ENCODE measurements around the gene SLC44A3. TPM values are rescaled to one million over a fixed set of nuclear protein-coding genes. Genes with fewer than 3 reads are reported as not detected.

The SLC44A3 gene
- total and polyA plus RNA-seq, 7 experiments from 2014 or later: 0.24 to 1.0 TPM; not detected in 5

DNA sequence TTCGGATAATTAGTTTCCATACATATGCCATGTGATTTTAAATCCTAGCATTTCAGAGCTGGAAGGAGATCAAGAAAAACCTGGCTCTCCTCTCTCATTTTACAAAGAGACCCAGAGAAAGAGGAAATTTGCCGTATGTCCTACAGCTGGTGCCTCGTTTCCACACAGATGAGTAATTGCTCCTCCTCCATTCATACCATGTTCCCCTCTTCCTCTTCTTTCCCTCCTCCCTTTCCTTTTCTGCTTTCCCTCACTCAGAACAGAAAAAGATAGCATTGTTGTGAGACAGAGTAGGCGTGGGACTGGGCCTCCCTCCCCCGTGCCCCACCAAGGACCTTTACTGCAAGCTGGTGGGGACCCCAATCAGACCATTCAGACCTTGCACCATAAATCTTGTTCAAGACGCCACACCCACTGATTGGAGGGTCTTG, 13.7 kb upstream of the SLC44A3 start:
- Histone ChIP-seq H3K36me3 (ENCODE audit: control insufficient read depth in 2 of 3, insufficient read depth in 3 of 3, low read length in 3 of 3) (no peaks in the 10 kb centered on the region), H3K27ac (ENCODE audit: low read depth, low read length) (no peak overlapping the region), H3K4me1 (ENCODE audit: control insufficient read depth in 2 of 2, insufficient read depth in 2 of 2, low read length in 2 of 2) (no peaks in the 10 kb centered on the region), H3K9me3 (ENCODE audit: control insufficient read depth in 2 of 3, low read length in 3 of 3) (no peaks in the 10 kb centered on the region), H3K4me3 (ENCODE audit: low read length) (no peak overlapping the region), H3K27me3 (ENCODE audit: control insufficient read depth in 2 of 2, insufficient read depth in 2 of 2, low read length in 2 of 2) (no peaks in the 10 kb centered on the region)
- no peak for ATAC-seq
- peaks cover 0 to 19% (median 9%) of the 10 kb centered on the region in 5 donors for H3K27me3 Mint-ChIP-seq
- H3K9me3 Mint-ChIP-seq: no peaks in the 10 kb centered on the region
- CTCF ChIA-PET: interaction anchor here (0.6 to 3.1 kb wide), 7 partner anchors 9 to 762 kb away, joined by 3 to 12 read pairs (median 5); no protein-coding TSS in a partner anchor
- H3K4me3 Mint-ChIP-seq: no peak overlapping the region
- intact Hi-C loops (cut with micrococcal nuclease): loop anchor here (1.0 to 10.0 kb wide), 12 partner anchors 202 to 1177 kb away; partner anchors contain the start of gene GCLM (in 1 of the 2)
- H3K4me1 Mint-ChIP-seq: peaks cover 0 to 19% (median 5%) of the 10 kb centered on the region in 7 donors
- H3K36me3 Mint-ChIP-seq: no peaks in the 10 kb centered on the region
- POLR2A ChIA-PET: no interaction called here
- no peak overlapping the region for H3K27ac Mint-ChIP-seq
- DNase-seq: no peak

DNA sequence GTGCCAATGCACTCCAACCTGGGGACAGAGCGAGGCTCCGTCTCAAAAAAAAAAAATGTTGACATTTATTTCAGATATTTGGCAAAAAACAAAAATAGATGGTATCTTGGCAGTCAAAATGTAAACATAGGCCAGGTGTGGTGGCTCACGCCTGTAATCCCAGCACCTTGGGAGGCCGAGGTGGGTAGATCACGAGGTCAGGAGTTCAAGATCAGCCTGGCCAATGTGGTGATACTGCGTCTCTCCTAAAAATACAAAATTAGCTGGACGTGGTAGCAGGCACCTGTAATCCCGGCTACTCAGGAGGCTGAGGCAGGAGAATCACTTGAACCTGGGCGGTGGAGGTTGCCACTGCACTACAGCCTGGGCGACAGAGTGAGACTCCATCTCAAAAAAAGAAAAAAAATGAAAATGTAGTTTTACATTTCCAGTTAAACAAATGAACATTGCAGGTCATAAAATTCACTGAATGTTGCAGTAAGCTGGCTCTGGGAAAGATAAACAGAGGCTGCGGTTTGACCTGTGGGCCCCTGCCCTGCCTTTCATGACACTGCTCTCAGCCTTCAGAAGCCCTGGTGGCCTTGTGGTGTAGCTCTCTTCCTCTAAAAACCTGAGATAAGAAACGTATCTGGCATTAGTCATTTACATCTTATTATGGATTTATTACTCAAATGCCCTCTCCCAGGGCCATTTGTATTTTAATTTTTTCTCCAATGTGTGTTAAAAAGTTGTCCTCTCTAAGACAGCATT, 12.2 kb upstream of the SLC44A3 start:
- DNase-seq (no peak), ATAC-seq (peak; percentile 50)
- no peaks in the 10 kb centered on the region for H3K36me3 ChIP-seq (ENCODE audit: control insufficient read depth in 2 of 3, insufficient read depth in 3 of 3, low read length in 3 of 3)
- H3K4me1 Mint-ChIP-seq: peaks cover 0 to 14% (median 0%) of the 10 kb centered on the region in 7 donors
- peak overlapping the region in 2 of 10 donors; percentile 12 to 26 for H3K4me3 Mint-ChIP-seq
- no peaks in the 10 kb centered on the region for H3K4me1 ChIP-seq (ENCODE audit: control insufficient read depth in 2 of 2, insufficient read depth in 2 of 2, low read length in 2 of 2)
- ChIA-PET CTCF (interaction anchor here (0.7 to 3.1 kb wide), 4 partner anchors 233 to 1213 kb away, joined by 4 to 12 read pairs (median 6); no protein-coding TSS in a partner anchor), POLR2A (no interaction called here)
- peaks cover 0 to 5% (median 0%) of the 10 kb centered on the region in 5 donors for H3K36me3 Mint-ChIP-seq
- H3K9me3 ChIP-seq (ENCODE audit: control insufficient read depth in 2 of 3, low read length in 3 of 3): no peaks in the 10 kb centered on the region
- intact Hi-C loops (cut with micrococcal nuclease): loop anchor here (5.0 to 10.0 kb wide), 4 partner anchors 203 to 901 kb away; partner anchors contain the start of gene GCLM (in 1 of the 2)
- no peak overlapping the region for H3K27ac ChIP-seq (ENCODE audit: low read depth, low read length)
- H3K27me3 Mint-ChIP-seq: peaks cover 5 to 19% (median 9%) of the 10 kb centered on the region in 5 donors
- no peaks in the 10 kb centered on the region for H3K27me3 ChIP-seq (ENCODE audit: control insufficient read depth in 2 of 2, insufficient read depth in 2 of 2, low read length in 2 of 2)
- H3K4me3 ChIP-seq (ENCODE audit: low read length): no peak overlapping the region
- no peak overlapping the region for H3K27ac Mint-ChIP-seq
- H3K9me3 Mint-ChIP-seq: peaks cover 0 to 10% (median 4%) of the 10 kb centered on the region in 11 donors

DNA sequence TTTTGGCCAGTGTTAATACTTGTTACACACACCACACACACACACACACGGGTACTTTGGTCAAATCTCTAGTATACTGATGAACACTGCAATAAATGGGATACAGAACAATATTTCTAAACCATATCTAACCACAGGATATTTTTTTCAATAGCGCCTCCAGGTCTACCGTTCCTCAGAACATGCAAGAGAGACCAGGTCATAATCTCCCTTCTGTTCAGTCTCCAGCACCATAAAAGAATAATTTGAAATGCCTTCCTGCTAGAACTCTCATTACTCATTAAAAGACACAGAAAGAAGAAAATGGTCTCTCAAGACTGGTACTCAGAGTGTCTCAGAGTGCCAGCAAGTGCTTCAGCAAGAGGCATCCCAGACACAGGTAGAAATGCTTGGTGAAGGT, 11.5 kb upstream of the SLC44A3 start:
- H3K27ac Mint-ChIP-seq: no peak overlapping the region
- Histone ChIP-seq H3K27me3 (ENCODE audit: control insufficient read depth in 2 of 2, insufficient read depth in 2 of 2, low read length in 2 of 2) (no peaks in the 10 kb centered on the region), H3K9me3 (ENCODE audit: control insufficient read depth in 2 of 3, low read length in 3 of 3) (no peaks in the 10 kb centered on the region), H3K4me1 (ENCODE audit: control insufficient read depth in 2 of 2, insufficient read depth in 2 of 2, low read length in 2 of 2) (no peaks in the 10 kb centered on the region), H3K4me3 (ENCODE audit: low read length) (no peak overlapping the region), H3K36me3 (ENCODE audit: control insufficient read depth in 2 of 3, insufficient read depth in 3 of 3, low read length in 3 of 3) (no peaks in the 10 kb centered on the region), H3K27ac (ENCODE audit: low read depth, low read length) (no peak overlapping the region)
- ChIA-PET CTCF (no interaction called here), POLR2A (no interaction called here)
- intact Hi-C loops (cut with micrococcal nuclease): loop anchor here (5.0 to 10.0 kb wide), 4 partner anchors 204 to 901 kb away; partner anchors contain the start of gene GCLM (in 1 of the 2)
- H3K27me3 Mint-ChIP-seq: peaks cover 7 to 19% (median 11%) of the 10 kb centered on the region in 5 donors
- H3K4me1 Mint-ChIP-seq: peaks cover 0 to 14% (median 0%) of the 10 kb centered on the region in 7 donors
- peaks cover 0 to 17% (median 6%) of the 10 kb centered on the region in 11 donors for H3K9me3 Mint-ChIP-seq
- peaks cover 0 to 5% (median 0%) of the 10 kb centered on the region in 5 donors for H3K36me3 Mint-ChIP-seq
- ATAC-seq (no peak), DNase-seq (no peak)
- peak overlapping the region in 1 of 10 donors; percentile 3 for H3K4me3 Mint-ChIP-seq

DNA sequence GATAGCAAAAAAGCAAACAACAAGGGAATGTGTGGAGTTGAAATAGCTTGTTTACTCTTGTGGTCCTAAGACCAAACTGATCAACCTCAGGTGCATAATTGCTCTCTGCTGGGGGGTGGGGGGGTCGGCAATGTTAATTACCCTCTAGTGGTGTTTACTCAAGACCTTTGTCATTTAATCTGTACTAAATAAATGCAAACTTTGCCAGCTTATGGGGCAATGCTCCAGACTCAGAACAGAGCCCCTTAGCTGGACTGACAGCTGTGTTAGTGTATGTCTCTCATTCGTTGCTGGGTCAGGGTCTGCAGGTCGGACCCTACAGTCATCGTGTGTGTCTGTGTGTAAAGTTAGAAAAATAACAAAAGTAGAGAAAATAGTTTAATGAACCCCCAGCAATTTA, 7.2 kb upstream of the SLC44A3 start:
- CTCF ChIA-PET: interaction anchor here (0.7 kb wide), 1 partner anchor 20 kb away, joined by 3 read pairs; no protein-coding TSS in a partner anchor
- H3K36me3 Mint-ChIP-seq: peaks cover 0 to 5% (median 0%) of the 10 kb centered on the region in 5 donors
- H3K27ac ChIP-seq (ENCODE audit: low read depth, low read length): no peak overlapping the region
- H3K4me3 ChIP-seq (ENCODE audit: low read length): no peak overlapping the region
- H3K27ac Mint-ChIP-seq: no peak overlapping the region
- DNase-seq (no peak), ATAC-seq (no peak)
- H3K36me3 ChIP-seq (ENCODE audit: control insufficient read depth in 2 of 3, insufficient read depth in 3 of 3, low read length in 3 of 3): no peaks in the 10 kb centered on the region
- peaks cover 5 to 41% (median 39%) of the 10 kb centered on the region in 5 donors for H3K27me3 Mint-ChIP-seq
- H3K9me3 ChIP-seq (ENCODE audit: control insufficient read depth in 2 of 3, low read length in 3 of 3): no peaks in the 10 kb centered on the region
- no peaks in the 10 kb centered on the region for H3K4me1 ChIP-seq (ENCODE audit: control insufficient read depth in 2 of 2, insufficient read depth in 2 of 2, low read length in 2 of 2)
- H3K4me1 Mint-ChIP-seq: peaks cover 0 to 9% (median 0%) of the 10 kb centered on the region in 7 donors
- intact Hi-C loops (cut with micrococcal nuclease): no loop called here
- H3K27me3 ChIP-seq (ENCODE audit: control insufficient read depth in 2 of 2, insufficient read depth in 2 of 2, low read length in 2 of 2): peaks cover 0 to 3% of the 10 kb centered on the region in 2 donors
- peaks cover 0 to 31% (median 10%) of the 10 kb centered on the region in 11 donors for H3K9me3 Mint-ChIP-seq
- POLR2A ChIA-PET: no interaction called here
- H3K4me3 Mint-ChIP-seq: no peak overlapping the region

DNA sequence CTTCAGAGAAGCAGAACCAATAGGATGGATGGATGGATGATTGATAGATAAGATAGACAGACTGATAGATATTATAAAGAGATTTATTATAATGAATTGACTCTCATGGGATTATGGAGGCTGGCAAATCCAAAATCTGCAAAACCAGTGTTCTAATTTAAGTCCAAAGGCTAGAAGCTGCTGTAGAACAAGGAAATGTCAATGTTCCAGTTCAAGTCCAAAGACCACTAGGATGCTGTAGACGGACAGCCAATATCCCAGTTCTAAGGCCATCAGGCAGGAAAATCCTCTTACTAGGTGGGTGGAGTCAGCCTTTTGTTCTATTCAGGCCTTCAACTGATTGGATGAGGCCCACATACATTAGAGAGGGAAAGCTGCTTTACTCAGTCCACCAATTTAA, 4.1 kb upstream of the SLC44A3 start:
- Histone ChIP-seq H3K27ac (ENCODE audit: low read depth, low read length) (no peak overlapping the region), H3K27me3 (ENCODE audit: control insufficient read depth in 2 of 2, insufficient read depth in 2 of 2, low read length in 2 of 2) (peaks cover 0 to 3% of the 10 kb centered on the region in 2 donors), H3K9me3 (ENCODE audit: control insufficient read depth in 2 of 3, low read length in 3 of 3) (no peaks in the 10 kb centered on the region), H3K4me1 (ENCODE audit: control insufficient read depth in 2 of 2, insufficient read depth in 2 of 2, low read length in 2 of 2) (no peaks in the 10 kb centered on the region), H3K4me3 (ENCODE audit: low read length) (no peak overlapping the region), H3K36me3 (ENCODE audit: control insufficient read depth in 2 of 3, insufficient read depth in 3 of 3, low read length in 3 of 3) (no peaks in the 10 kb centered on the region)
- Mint-ChIP-seq H3K27me3 (peaks cover 26 to 59% (median 56%) of the 10 kb centered on the region in 5 donors), H3K4me1 (peaks cover 0 to 4% (median 0%) of the 10 kb centered on the region in 7 donors), H3K36me3 (peaks cover 0 to 5% (median 0%) of the 10 kb centered on the region in 5 donors), H3K9me3 (peaks cover 0 to 31% (median 10%) of the 10 kb centered on the region in 11 donors), H3K4me3 (no peak overlapping the region), H3K27ac (no peak overlapping the region)
- ChIA-PET POLR2A (no interaction called here), CTCF (no interaction called here)
- intact Hi-C loops (cut with micrococcal nuclease): no loop called here
- no peak for ATAC-seq
- no peak for DNase-seq

DNA sequence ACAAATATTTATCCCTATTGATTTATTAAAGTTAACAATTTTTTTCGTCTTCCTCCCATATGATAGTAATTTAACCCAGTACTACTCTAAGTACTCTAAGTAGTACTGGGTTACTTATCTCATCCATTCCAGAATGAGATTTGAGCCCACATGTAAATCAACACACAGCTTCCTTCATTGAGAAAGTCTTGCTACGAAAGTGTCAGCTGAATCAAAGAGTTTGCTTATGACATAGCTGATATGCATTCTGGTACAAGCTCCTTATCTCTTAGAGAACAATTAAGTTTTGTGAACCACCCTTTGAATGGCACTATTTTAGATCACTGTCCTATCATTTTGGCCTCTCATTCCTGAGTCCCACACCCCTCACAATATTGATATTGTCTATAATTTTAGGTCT, 2.4 kb upstream of the SLC44A3 start:
- no peak overlapping the region for H3K27ac Mint-ChIP-seq
- DNase-seq: no peak
- H3K36me3 Mint-ChIP-seq: no peaks in the 10 kb centered on the region
- ChIA-PET CTCF (interaction anchor here (0.7 kb wide), 1 partner anchor 1794 kb away, joined by 3 read pairs; no protein-coding TSS in a partner anchor), POLR2A (no interaction called here)
- H3K4me1 Mint-ChIP-seq: peaks cover 0 to 9% (median 0%) of the 10 kb centered on the region in 7 donors
- H3K9me3 Mint-ChIP-seq: peaks cover 0 to 25% (median 6%) of the 10 kb centered on the region in 11 donors
- peaks cover 30 to 74% (median 67%) of the 10 kb centered on the region in 5 donors for H3K27me3 Mint-ChIP-seq
- Histone ChIP-seq H3K9me3 (ENCODE audit: control insufficient read depth in 2 of 3, low read length in 3 of 3) (no peaks in the 10 kb centered on the region), H3K27me3 (ENCODE audit: control insufficient read depth in 2 of 2, insufficient read depth in 2 of 2, low read length in 2 of 2) (peaks cover 3 to 5% of the 10 kb centered on the region in 2 donors), H3K4me1 (ENCODE audit: control insufficient read depth in 2 of 2, insufficient read depth in 2 of 2, low read length in 2 of 2) (no peaks in the 10 kb centered on the region), H3K36me3 (ENCODE audit: control insufficient read depth in 2 of 3, insufficient read depth in 3 of 3, low read length in 3 of 3) (no peaks in the 10 kb centered on the region), H3K27ac (ENCODE audit: low read depth, low read length) (no peak overlapping the region), H3K4me3 (ENCODE audit: low read length) (no peak overlapping the region)
- no peak overlapping the region for H3K4me3 Mint-ChIP-seq
- ATAC-seq: no peak
- intact Hi-C loops (cut with micrococcal nuclease): no loop called here

Data from naive thymus-derived CD4-positive, alpha-beta T cell (primary cell).